HG02759 (cell line): ENCODE data around the gene HMGXB3.
"Not testable (repeated sequence)": the region's sequence is repeated elsewhere in the genome, so short reads cannot be mapped to it uniquely, and the experiment has no call there.

Experiments
- ATAC-seq: cut with Tn5 transposase; IDR thresholded peaks from one replicate; pipeline ENCODE4 v1.9.1; 2021; ENCODE audit warnings: mild to moderate bottlenecking, moderate library complexity; ENCODE audit not compliant: unreplicated experiment

The HMGXB3 gene

GRCh38 chr5:150050172-150050811 lies 49.8 kb downstream of the HMGXB3 start:
- not testable (repeated sequence) for ATAC-seq

- ATAC-seq: no peak
These were observed 51.2 kb downstream of the HMGXB3 start for GRCh38 chr5:150051657-150052195.

- ATAC-seq: no peak
These were observed 51.9 kb downstream of the HMGXB3 start for GRCh38 chr5:150052226-150052955.

GRCh38 chr5:150052956-150053712 lies 52.6 kb downstream of the HMGXB3 start:
- no peak for ATAC-seq

- no peak for ATAC-seq
These were observed 53.3 kb downstream of the HMGXB3 start for GRCh38 chr5:150053713-150054392.

- ATAC-seq: no peak
These were observed 54.0 kb downstream of the HMGXB3 start for GRCh38 chr5:150054569-150054968.

GRCh38 chr5:150055326-150056074 lies 55.0 kb downstream of the HMGXB3 start:
- ATAC-seq: no peak

- ATAC-seq: no peak
These were observed 55.5 kb downstream of the HMGXB3 start for GRCh38 chr5:150056075-150056443.

- no peak for ATAC-seq
These were observed 56.5 kb downstream of the HMGXB3 start for GRCh38 chr5:150057052-150057451.

- ATAC-seq: no peak
These were observed 57.0 kb downstream of the HMGXB3 start for GRCh38 chr5:150057511-150057910.

GRCh38 chr5:150057996-150058395 lies 57.5 kb downstream of the HMGXB3 start:
- no peak for ATAC-seq

GRCh38 chr5:150058480-150059126 lies 58.1 kb downstream of the HMGXB3 start:
- no peak for ATAC-seq

GRCh38 chr5:150059623-150060022 lies 59.1 kb downstream of the HMGXB3 start:
- ATAC-seq: no peak

- ATAC-seq: no peak
These were observed 59.9 kb downstream of the HMGXB3 start for GRCh38 chr5:150060471-150060870.

- no peak for ATAC-seq
These were observed 61.0 kb downstream of the HMGXB3 start for GRCh38 chr5:150061538-150061995.

GRCh38 chr5:150062216-150062922 lies 61.8 kb downstream of the HMGXB3 start:
- no peak for ATAC-seq

- no peak for ATAC-seq
These were observed 63.1 kb downstream of the HMGXB3 start for GRCh38 chr5:150063638-150064037.

- ATAC-seq: no peak
These were observed 64.2 kb downstream of the HMGXB3 start for GRCh38 chr5:150064681-150065220.

GRCh38 chr5:150065346-150065745 lies 64.8 kb downstream of the HMGXB3 start:
- no peak for ATAC-seq
